Large intestine (tissue), 3 donors: Measurements from ENCODE around the gene ATP6V0C. TPM values are rescaled to one million over a fixed set of nuclear protein-coding genes. Genes with fewer than 3 reads are reported as not detected.
"Not testable (repeated sequence)": the region's sequence is repeated elsewhere in the genome, so short reads cannot be mapped to it uniquely, and the experiment has no call there.

ENCODE experiments used
- DNase-seq, 2 donors: peaks; one replicate each; pipeline versions ENCODE4 v3.0.0 to v3.0.0-alpha.2; 2013
- H3K27ac ChIP-seq: one replicate; pipeline ENCODE4 v1.5.1; 2013; ENCODE audit warnings: low read length
- H3K27me3 ChIP-seq: 2 replicates; pipeline ENCODE4 v1.6.1; 2013; ENCODE audit warnings: low read length; ENCODE audit not compliant: control insufficient read depth, insufficient read depth
- H3K36me3 ChIP-seq: 2 replicates; pipeline ENCODE4 v1.6.1; 2013; ENCODE audit warnings: low read length; ENCODE audit not compliant: control insufficient read depth, insufficient read depth
- H3K4me1 ChIP-seq: one replicate; pipeline ENCODE4 v1.6.1; 2013; ENCODE audit warnings: low read length; ENCODE audit not compliant: control insufficient read depth, insufficient read depth
- H3K4me3 ChIP-seq: one replicate; pipeline ENCODE4 v1.5.1; 2013; ENCODE audit warnings: low read length
- H3K9me3 ChIP-seq: one replicate; pipeline ENCODE4 v1.6.1; 2013; ENCODE audit warnings: mild to moderate bottlenecking, low read depth, low read length, moderate library complexity; ENCODE audit not compliant: control insufficient read depth
- WGBS: methylation state at CpG from one replicate; pipeline ENCODE4 v1.1.5; 2013; ENCODE audit warnings: low lambda C conversion rate; ENCODE audit not compliant: insufficient coverage; 5-methylcytosine and 5-hydroxymethylcytosine counted together
- polyA plus RNA-seq: library from polyadenylated mRNA; unstranded; fragments of 120-200 nt; gene quantifications from one replicate; pipeline ENCODE4 v1.2.1, GENCODE V29; 2013

The ATP6V0C gene
- polyA plus RNA-seq, 1 donor, result 246 TPM

DNA sequence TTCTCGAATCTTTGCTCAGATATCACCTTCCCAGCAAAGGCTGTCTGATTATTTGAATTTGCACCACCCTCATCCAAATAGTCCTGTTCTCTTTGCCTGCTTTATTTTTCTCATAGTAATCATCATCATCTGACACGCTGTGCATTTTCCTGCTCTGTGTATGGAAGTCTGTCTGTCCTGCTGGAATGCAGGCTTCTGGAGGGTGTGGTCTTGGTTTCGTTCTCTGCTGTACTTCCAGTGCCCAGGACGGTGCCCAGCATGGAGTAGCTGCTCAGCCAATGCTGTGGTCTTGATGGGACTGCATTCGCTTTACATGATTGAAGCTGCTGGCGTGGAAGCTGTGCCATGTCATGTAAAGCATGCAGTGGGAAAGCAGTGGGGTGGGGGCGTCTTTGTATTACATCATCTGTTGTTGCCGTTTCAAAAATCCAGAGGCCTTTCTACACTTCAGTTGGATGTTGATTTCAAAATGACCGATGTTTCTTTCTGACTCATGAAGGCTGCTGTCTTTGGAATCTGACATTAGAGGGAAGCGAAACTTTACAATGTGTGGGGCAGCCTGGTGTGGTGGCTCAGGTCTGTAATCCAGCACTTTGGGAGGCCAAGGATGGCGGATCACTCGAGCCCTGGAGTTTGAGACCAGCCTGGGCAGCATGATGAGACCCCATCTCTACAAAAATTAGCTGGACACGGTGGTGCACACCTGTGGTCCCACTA lies 41.1 kb downstream of the ATP6V0C start:
- not testable (repeated sequence) for DNase-seq, H3K27ac ChIP-seq, H3K36me3 ChIP-seq, H3K4me3 ChIP-seq, H3K27me3 ChIP-seq, H3K9me3 ChIP-seq, H3K4me1 ChIP-seq
- WGBS, result no CpG with 5 or more reads among the region's 13 CpGs

DNA sequence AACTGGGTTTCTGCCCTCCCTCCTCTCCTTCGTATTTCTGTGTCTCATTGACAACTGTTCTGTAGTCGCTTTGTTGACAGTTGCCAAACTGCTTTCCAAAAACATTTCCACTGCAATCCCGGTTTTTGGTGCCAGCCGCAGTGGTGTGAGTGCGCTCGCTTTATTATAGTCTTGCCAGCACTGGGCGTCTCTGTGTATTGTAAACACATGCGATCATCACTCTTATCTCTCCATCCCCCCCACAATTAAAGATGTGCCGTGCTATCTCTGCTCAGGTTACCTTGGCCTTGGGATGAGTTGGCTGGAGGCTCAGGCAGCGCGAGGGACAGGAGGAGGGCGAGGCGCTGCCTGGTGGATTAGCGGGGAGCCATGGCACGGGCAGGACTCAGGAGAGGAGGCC lies 43.4 kb downstream of the ATP6V0C start:
- H3K4me3 ChIP-seq, H3K27ac ChIP-seq, H3K36me3 ChIP-seq, H3K27me3 ChIP-seq, DNase-seq, H3K4me1 ChIP-seq, H3K9me3 ChIP-seq: not testable (repeated sequence)
- WGBS, result no CpG with 5 or more reads among the region's 15 CpGs

DNA sequence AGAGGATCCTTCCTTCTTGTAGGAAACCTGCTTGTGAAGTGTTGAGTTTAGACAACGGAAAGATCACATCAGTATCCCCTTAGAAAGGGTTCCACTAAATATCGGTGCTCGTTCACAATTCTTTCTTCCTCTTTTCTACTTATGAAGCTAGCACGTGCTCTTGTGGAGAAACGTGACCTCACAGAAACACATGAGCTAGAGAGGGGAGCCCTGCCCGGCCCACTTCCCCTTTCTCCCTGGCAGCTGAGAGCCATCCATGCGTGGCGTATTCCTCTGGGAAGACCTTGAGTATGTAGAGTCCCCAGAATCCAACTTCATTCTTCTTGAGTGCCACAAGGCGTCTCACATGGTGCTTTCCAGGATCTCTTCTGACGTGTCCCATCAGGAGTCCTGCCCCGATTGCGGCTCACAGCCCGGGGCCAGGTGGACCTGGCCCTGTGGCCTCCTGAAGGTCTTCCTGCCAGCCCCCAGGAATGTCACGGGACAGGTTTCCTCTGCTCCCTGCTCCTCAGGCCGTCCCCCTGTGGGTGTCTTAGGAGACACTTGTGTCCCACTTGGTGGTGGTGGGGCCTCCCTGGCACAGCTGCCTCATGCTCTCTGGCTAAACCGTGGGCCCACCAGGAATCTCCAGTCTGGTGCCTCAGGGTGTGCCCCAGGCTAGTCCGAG lies 46.5 kb downstream of the ATP6V0C start:
- H3K4me3 ChIP-seq, H3K9me3 ChIP-seq, H3K4me1 ChIP-seq, DNase-seq, H3K27me3 ChIP-seq, H3K36me3 ChIP-seq, H3K27ac ChIP-seq: not testable (repeated sequence)
- WGBS, result no CpG with 5 or more reads among the region's 17 CpGs

DNA sequence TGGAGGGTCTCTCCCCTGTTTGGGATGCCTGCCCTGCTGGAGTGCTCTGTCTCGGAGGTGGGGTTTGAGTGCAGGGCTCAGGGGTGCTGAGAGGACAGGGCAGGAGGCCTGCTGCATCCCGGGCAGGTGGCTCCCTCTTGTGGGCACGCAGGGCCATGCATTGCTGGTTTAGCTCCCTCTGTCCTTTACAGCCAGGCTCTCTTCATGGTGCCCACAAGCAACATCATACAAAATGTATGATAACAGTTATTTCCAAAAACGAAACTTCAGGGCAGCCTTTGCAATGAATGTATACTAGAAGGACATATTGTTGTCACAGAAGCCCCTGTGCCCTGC lies 47.0 kb downstream of the ATP6V0C start:
- WGBS, result no CpG with 5 or more reads among the region's 4 CpGs
- H3K36me3 ChIP-seq, H3K9me3 ChIP-seq, DNase-seq, H3K27me3 ChIP-seq, H3K27ac ChIP-seq, H3K4me1 ChIP-seq, H3K4me3 ChIP-seq: not testable (repeated sequence)

DNA sequence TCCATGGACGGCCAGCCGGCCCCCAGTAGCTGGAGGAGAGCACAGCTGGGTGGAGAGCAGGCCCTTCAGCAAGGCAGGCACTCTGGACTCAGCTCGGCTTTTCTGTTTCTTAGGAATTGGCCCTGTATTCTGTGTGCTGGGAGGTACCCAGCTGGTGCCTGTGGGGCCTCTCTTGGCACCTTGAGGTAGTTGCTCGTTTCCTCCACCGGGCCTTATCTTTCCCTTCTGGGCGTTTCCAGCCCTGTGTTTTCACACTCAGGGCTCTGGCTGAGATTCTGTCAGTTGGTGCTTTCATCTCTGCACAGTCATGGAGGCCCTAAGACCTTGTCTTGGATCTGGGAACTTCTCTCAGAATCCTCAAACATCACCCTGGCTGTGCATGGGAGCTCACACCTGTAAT lies 53.8 kb downstream of the ATP6V0C start:
- H3K4me3 ChIP-seq, H3K27me3 ChIP-seq, H3K4me1 ChIP-seq, H3K27ac ChIP-seq, DNase-seq, H3K36me3 ChIP-seq, H3K9me3 ChIP-seq: not testable (repeated sequence)
- no CpG with 5 or more reads among the region's 6 CpGs for WGBS

DNA sequence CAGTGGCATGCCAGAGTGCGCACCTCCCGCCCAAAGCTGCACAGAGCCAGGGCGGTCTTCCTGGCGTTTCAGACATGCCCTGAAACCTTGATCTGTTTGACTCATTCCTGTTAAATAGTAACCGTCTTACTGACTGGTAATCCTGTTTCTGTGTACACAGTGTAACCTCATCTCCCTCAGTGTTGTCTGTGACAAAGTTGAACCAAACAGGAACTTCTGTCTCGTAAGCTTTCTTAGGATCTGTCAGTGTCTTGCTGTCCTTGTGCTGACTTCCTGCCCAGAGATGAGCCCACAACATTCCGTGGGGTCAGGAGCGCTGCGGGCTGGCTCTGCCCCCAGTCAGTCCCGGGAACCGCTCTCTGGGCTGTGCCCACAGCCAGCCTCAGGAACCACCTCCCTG lies 54.8 kb downstream of the ATP6V0C start:
- WGBS, result no CpG with 5 or more reads among the region's 11 CpGs
- not testable (repeated sequence) for H3K36me3 ChIP-seq, H3K4me3 ChIP-seq, H3K9me3 ChIP-seq, DNase-seq, H3K4me1 ChIP-seq, H3K27ac ChIP-seq, H3K27me3 ChIP-seq

Other genes with a start within 250 kb of the ATP6V0C start
- gene RNPS1, start 245.8 kb upstream of the ATP6V0C start, polyA plus RNA-seq, result 172 TPM
- 4.7 TPM for gene ABCA3, start 173.2 kb upstream of the ATP6V0C start, polyA plus RNA-seq
- gene CCNF, start 84.5 kb upstream of the ATP6V0C start, polyA plus RNA-seq, result 6.4 TPM
- gene TEDC2, start 53.8 kb upstream of the ATP6V0C start, polyA plus RNA-seq, result 6.4 TPM
- gene NTN3, start 42.7 kb upstream of the ATP6V0C start, polyA plus RNA-seq, result 0.75 TPM
- 15.1 TPM for gene TBC1D24, start 38.8 kb upstream of the ATP6V0C start, polyA plus RNA-seq
- gene AMDHD2, start 6.4 kb downstream of the ATP6V0C start, polyA plus RNA-seq, result 88.0 TPM
- 16.8 TPM for gene CEMP1, start 17.5 kb downstream of the ATP6V0C start, polyA plus RNA-seq
- 39.7 TPM for gene PDPK1, start 24.1 kb downstream of the ATP6V0C start, polyA plus RNA-seq
- gene KCTD5, start 168.6 kb downstream of the ATP6V0C start, polyA plus RNA-seq, result 20.0 TPM
- gene PRSS27, start 206.3 kb downstream of the ATP6V0C start, polyA plus RNA-seq, result 1.3 TPM
- 688 TPM for gene SRRM2, start 238.7 kb downstream of the ATP6V0C start, polyA plus RNA-seq